HuH-7 (cell line): ENCODE measurements around the gene MMP19.
"Not testable (repeated sequence)": the region's sequence is repeated elsewhere in the genome, so short reads cannot be mapped to it uniquely, and the experiment has no call there.

ENCODE experiments used
- DNase-seq: peaks from one replicate; pipeline ENCODE4 v3.0.0; 2011; ENCODE audit warnings: low spot score

Gene MMP19

GRCh38 chr12:55843431-55843830 lies 695 bp upstream of the MMP19 start:
- no peak for DNase-seq

GRCh38 chr12:55840581-55841351 lies 2.0 kb downstream of the MMP19 start:
- no peak for DNase-seq

GRCh38 chr12:55839345-55840140 lies 3.2 kb downstream of the MMP19 start:
- no peak for DNase-seq

GRCh38 chr12:55838361-55838760 lies 4.4 kb downstream of the MMP19 start:
- no peak for DNase-seq

- DNase-seq: not testable (repeated sequence)
Measured at GRCh38 chr12:55834400-55834799, 8.3 kb downstream of the MMP19 start.

GRCh38 chr12:55833056-55833455 lies 9.7 kb downstream of the MMP19 start:
- DNase-seq: no peak

GRCh38 chr12:55831447-55831815 lies 11.3 kb downstream of the MMP19 start:
- DNase-seq: no peak

- no peak for DNase-seq
Measured at GRCh38 chr12:55830601-55831446, 11.9 kb downstream of the MMP19 start.

- DNase-seq: peak; percentile 40
Measured at GRCh38 chr12:55829967-55830600, 12.7 kb downstream of the MMP19 start.

- no peak for DNase-seq
Measured at GRCh38 chr12:55828357-55828756, 14.4 kb downstream of the MMP19 start.

- no peak for DNase-seq
Measured at GRCh38 chr12:55827806-55828205, 14.9 kb downstream of the MMP19 start.

- DNase-seq: no peak
Measured at GRCh38 chr12:55824726-55825125, 18.0 kb downstream of the MMP19 start.

- DNase-seq: no peak
Measured at GRCh38 chr12:55823419-55823818, 19.3 kb downstream of the MMP19 start.

- DNase-seq: no peak
Measured at GRCh38 chr12:55822228-55822627, 20.5 kb downstream of the MMP19 start.

GRCh38 chr12:55820679-55821078 lies 22.1 kb downstream of the MMP19 start:
- DNase-seq: no peak

GRCh38 chr12:55818886-55819285 lies 23.9 kb downstream of the MMP19 start:
- DNase-seq: no peak

GRCh38 chr12:55818140-55818728 lies 24.5 kb downstream of the MMP19 start:
- no peak for DNase-seq

GRCh38 chr12:55817345-55818139 lies 25.2 kb downstream of the MMP19 start, which contains the start of the genes ORMDL2 and SARNP:
Gene ORMDL2 (plus strand): TSS chr12:55818041. CDS start chr12:55819000, 959 bp downstream.
Gene SARNP (minus strand): TSS chr12:55817724. CDS start chr12:55817701, 23 bp downstream.
- DNase-seq: peak; percentile 93

- DNase-seq: no peak
Measured at GRCh38 chr12:55816881-55817344, 25.8 kb downstream of the MMP19 start.

- DNase-seq: no peak
Measured at GRCh38 chr12:55815473-55815872, 27.3 kb downstream of the MMP19 start.
